ENCODE measurements around the gene CRYBG2.
A peak's percentile ranks its signal among the peaks of the same experiment; 100 is the strongest.
"Not testable (repeated sequence)": the region's sequence is repeated elsewhere in the genome, so short reads cannot be mapped to it uniquely, and the experiment has no call there.

Gene CRYBG2

GRCh38 chr1:26353976-26354820 lies at the start of gene CRYBG2:
Gene CRYBG2, minus strand, starts transcription at chr1:26354130. Its CDS starts 7,473 bp downstream, at chr1:26346657.
- H3K27me3 Mint-ChIP-seq = peaks cover 26% of the 10 kb centered on the region
- peaks cover under 1% of the 10 kb centered on the region for H3K4me1 Mint-ChIP-seq
- H3K9me3 Mint-ChIP-seq = no peaks in the 10 kb centered on the region
- ATAC-seq = no peak
- no peak within 1 kb of the TSS for H3K4me3 Mint-ChIP-seq
- H3K36me3 Mint-ChIP-seq = no peaks in the 10 kb centered on the region
- H3K27ac Mint-ChIP-seq = no peak within 1 kb of the TSS

- H3K4me1 Mint-ChIP-seq = peaks cover 3% of the 10 kb centered on the region
- H3K36me3 Mint-ChIP-seq = no peaks in the 10 kb centered on the region
- no peak for ATAC-seq
- H3K4me3 Mint-ChIP-seq = no peak overlapping the region
- H3K9me3 Mint-ChIP-seq = no peaks in the 10 kb centered on the region
- H3K27me3 Mint-ChIP-seq = peaks cover 70% of the 10 kb centered on the region
- no peak overlapping the region for H3K27ac Mint-ChIP-seq
Observed at GRCh38 chr1:26403656-26404055, 49.7 kb upstream of the CRYBG2 start.

- no peak for ATAC-seq
- Mint-ChIP-seq H3K9me3 (no peaks in the 10 kb centered on the region), H3K4me1 (no peaks in the 10 kb centered on the region), H3K27me3 (peaks cover 56% of the 10 kb centered on the region), H3K4me3 (no peak overlapping the region), H3K36me3 (no peaks in the 10 kb centered on the region), H3K27ac (no peak overlapping the region)
Observed at GRCh38 chr1:26401891-26402290, 48.0 kb upstream of the CRYBG2 start.

GRCh38 chr1:26399034-26399433 lies 45.1 kb upstream of the CRYBG2 start:
- Mint-ChIP-seq H3K4me3 (no peak overlapping the region), H3K27ac (no peak overlapping the region), H3K4me1 (no peaks in the 10 kb centered on the region), H3K36me3 (no peaks in the 10 kb centered on the region), H3K9me3 (no peaks in the 10 kb centered on the region), H3K27me3 (peaks cover 42% of the 10 kb centered on the region)
- ATAC-seq = no peak

- no peak overlapping the region for H3K4me3 Mint-ChIP-seq
- peaks cover 6% of the 10 kb centered on the region for H3K4me1 Mint-ChIP-seq
- H3K36me3 Mint-ChIP-seq = no peaks in the 10 kb centered on the region
- no peak overlapping the region for H3K27ac Mint-ChIP-seq
- peaks cover 30% of the 10 kb centered on the region for H3K27me3 Mint-ChIP-seq
- no peaks in the 10 kb centered on the region for H3K9me3 Mint-ChIP-seq
- no peak for ATAC-seq
Observed at GRCh38 chr1:26395754-26396153, 41.8 kb upstream of the CRYBG2 start.

GRCh38 chr1:26391450-26391849 lies 37.5 kb upstream of the CRYBG2 start:
- H3K4me1 Mint-ChIP-seq = peaks cover 6% of the 10 kb centered on the region
- peak; percentile 57 for ATAC-seq
- H3K27ac Mint-ChIP-seq = no peak overlapping the region
- H3K4me3 Mint-ChIP-seq = no peak overlapping the region
- no peaks in the 10 kb centered on the region for H3K9me3 Mint-ChIP-seq
- no peaks in the 10 kb centered on the region for H3K36me3 Mint-ChIP-seq
- H3K27me3 Mint-ChIP-seq = peaks cover 20% of the 10 kb centered on the region

- ATAC-seq = no peak
- Mint-ChIP-seq H3K4me1 (peaks cover 6% of the 10 kb centered on the region), H3K9me3 (no peaks in the 10 kb centered on the region), H3K36me3 (no peaks in the 10 kb centered on the region), H3K27me3 (peaks cover 29% of the 10 kb centered on the region), H3K4me3 (no peak overlapping the region), H3K27ac (no peak overlapping the region)
Observed at GRCh38 chr1:26389604-26390247, 35.8 kb upstream of the CRYBG2 start.

- no peak for ATAC-seq
Observed at GRCh38 chr1:26388791-26389445, 35.0 kb upstream of the CRYBG2 start.

GRCh38 chr1:26387447-26387846 lies 33.5 kb upstream of the CRYBG2 start:
- Mint-ChIP-seq H3K9me3 (no peaks in the 10 kb centered on the region), H3K27me3 (peaks cover 32% of the 10 kb centered on the region), H3K36me3 (no peaks in the 10 kb centered on the region), H3K4me3 (no peak overlapping the region), H3K4me1 (peaks cover 6% of the 10 kb centered on the region), H3K27ac (no peak overlapping the region)
- ATAC-seq = no peak

More at GRCh38 chr1:26388791-26389445, 35.0 kb upstream of the CRYBG2 start:
- Mint-ChIP-seq H3K27me3 (peaks cover 35% of the 10 kb centered on the region), H3K9me3 (no peaks in the 10 kb centered on the region), H3K4me1 (peaks cover 6% of the 10 kb centered on the region), H3K4me3 (no peak overlapping the region), H3K36me3 (no peaks in the 10 kb centered on the region), H3K27ac (no peak overlapping the region)

GRCh38 chr1:26385063-26385462 lies 31.1 kb upstream of the CRYBG2 start:
- peaks cover 17% of the 10 kb centered on the region for H3K27me3 Mint-ChIP-seq
- not testable (repeated sequence) for H3K9me3 Mint-ChIP-seq, H3K27ac Mint-ChIP-seq, ATAC-seq, H3K36me3 Mint-ChIP-seq, H3K4me3 Mint-ChIP-seq, H3K4me1 Mint-ChIP-seq

- Mint-ChIP-seq H3K4me1 (no peaks in the 10 kb centered on the region), H3K27me3 (peaks cover 17% of the 10 kb centered on the region), H3K36me3 (no peaks in the 10 kb centered on the region), H3K4me3 (no peak overlapping the region), H3K9me3 (no peaks in the 10 kb centered on the region), H3K27ac (no peak overlapping the region)
- no peak for ATAC-seq
Observed at GRCh38 chr1:26384076-26384475, 30.1 kb upstream of the CRYBG2 start.

- ATAC-seq = no peak
- H3K27me3 Mint-ChIP-seq = peaks cover 1% of the 10 kb centered on the region
- peaks cover 38% of the 10 kb centered on the region for H3K4me1 Mint-ChIP-seq
- no peaks in the 10 kb centered on the region for H3K36me3 Mint-ChIP-seq
- H3K4me3 Mint-ChIP-seq = no peak overlapping the region
- H3K27ac Mint-ChIP-seq = no peak overlapping the region
- no peaks in the 10 kb centered on the region for H3K9me3 Mint-ChIP-seq
Observed at GRCh38 chr1:26378879-26379251, 24.9 kb upstream of the CRYBG2 start.

- no peak overlapping the region for H3K4me3 Mint-ChIP-seq
- no peaks in the 10 kb centered on the region for H3K27me3 Mint-ChIP-seq
- H3K4me1 Mint-ChIP-seq = peaks cover 44% of the 10 kb centered on the region
- ATAC-seq = peak; percentile 94
- H3K36me3 Mint-ChIP-seq = no peaks in the 10 kb centered on the region
- no peaks in the 10 kb centered on the region for H3K9me3 Mint-ChIP-seq
- H3K27ac Mint-ChIP-seq = peak overlapping the region; percentile 64
Observed at GRCh38 chr1:26378088-26378878, 24.4 kb upstream of the CRYBG2 start.

GRCh38 chr1:26376050-26376449 lies 22.1 kb upstream of the CRYBG2 start:
- no peak overlapping the region for H3K27ac Mint-ChIP-seq

GRCh38 chr1:26375081-26375480 lies 21.2 kb upstream of the CRYBG2 start:
- peaks cover 45% of the 10 kb centered on the region for H3K4me1 Mint-ChIP-seq
- H3K9me3 Mint-ChIP-seq = peaks cover 3% of the 10 kb centered on the region
- H3K4me3 Mint-ChIP-seq = no peak overlapping the region
- H3K36me3 Mint-ChIP-seq = no peaks in the 10 kb centered on the region
- H3K27ac Mint-ChIP-seq = peak overlapping the region; percentile 58
- no peaks in the 10 kb centered on the region for H3K27me3 Mint-ChIP-seq
- no peak for ATAC-seq

More at GRCh38 chr1:26376050-26376449, 22.1 kb upstream of the CRYBG2 start:
- ATAC-seq = no peak
- H3K36me3 Mint-ChIP-seq = no peaks in the 10 kb centered on the region
- no peaks in the 10 kb centered on the region for H3K27me3 Mint-ChIP-seq
- H3K4me3 Mint-ChIP-seq = no peak overlapping the region
- peaks cover under 1% of the 10 kb centered on the region for H3K9me3 Mint-ChIP-seq
- peaks cover 45% of the 10 kb centered on the region for H3K4me1 Mint-ChIP-seq

Measured in stimulated activated memory B cell treated with anti-CD40 and anti-IgM and Interleukin-4, amounts not matched to agents 10 μg/mL and 1 μg/mL and 100 μg/mL, for 72 hours (primary cell).